HTR-8/SVneo (cell line): Measurements from ENCODE around the gene OMP.
"Not testable (repeated sequence)": the region's sequence is repeated elsewhere in the genome, so short reads cannot be mapped to it uniquely, and the experiment has no call there.

Experiments used
- DNase-seq: peaks from one replicate; pipeline ENCODE4 v3.0.0; 2011; ENCODE audit warnings: low spot score, mixed read lengths; ENCODE audit not compliant: insufficient read length
- FAIRE-seq: peaks from 2 replicates; lab custom pipeline; 2011; peaks lifted over from hg19 to GRCh38; lab: Jason Lieb, UNC

Gene OMP

GRCh38 chr11:77084581-77085191 lies 18.0 kb upstream of the OMP start:
- DNase-seq (no peak), FAIRE-seq (no peak)

GRCh38 chr11:77085652-77086051 lies 17.0 kb upstream of the OMP start:
- FAIRE-seq (no peak), DNase-seq (no peak)

GRCh38 chr11:77086521-77087472 lies 15.8 kb upstream of the OMP start:
- no peak for DNase-seq
- FAIRE-seq, result no peak

GRCh38 chr11:77087723-77088225 lies 14.9 kb upstream of the OMP start:
- FAIRE-seq (no peak), DNase-seq (no peak)

GRCh38 chr11:77088236-77089003 lies 14.2 kb upstream of the OMP start:
- DNase-seq (no peak), FAIRE-seq (no peak)

- FAIRE-seq, result no peak
- DNase-seq, result no peak
Observed at GRCh38 chr11:77089004-77089545, 13.6 kb upstream of the OMP start.

- DNase-seq (no peak), FAIRE-seq (no peak)
Observed at GRCh38 chr11:77090046-77090372, 12.6 kb upstream of the OMP start.

- FAIRE-seq, result no peak
- DNase-seq, result no peak
Observed at GRCh38 chr11:77090373-77091111, 12.1 kb upstream of the OMP start.

- peak; percentile 95 for FAIRE-seq
- DNase-seq, result peak; percentile 89
Observed at GRCh38 chr11:77091146-77091940, 11.3 kb upstream of the OMP start.

GRCh38 chr11:77092382-77092781 lies 10.3 kb upstream of the OMP start:
- DNase-seq (no peak), FAIRE-seq (no peak)

GRCh38 chr11:77093056-77093891 lies 9.4 kb upstream of the OMP start:
- FAIRE-seq (peak; percentile 20), DNase-seq (no peak)

GRCh38 chr11:77093987-77094840 lies 8.4 kb upstream of the OMP start:
- DNase-seq, result no peak

GRCh38 chr11:77094841-77095365 lies 7.7 kb upstream of the OMP start:
- FAIRE-seq, result no peak
- DNase-seq, result no peak

More at GRCh38 chr11:77093987-77094840, 8.4 kb upstream of the OMP start:
- no peak for FAIRE-seq

- FAIRE-seq (peak; percentile 67), DNase-seq (no peak)
Observed at GRCh38 chr11:77095551-77096490, 6.8 kb upstream of the OMP start.

GRCh38 chr11:77096591-77097019 lies 6.0 kb upstream of the OMP start:
- DNase-seq (no peak), FAIRE-seq (no peak)

GRCh38 chr11:77097180-77097579 lies 5.5 kb upstream of the OMP start:
- FAIRE-seq, DNase-seq: not testable (repeated sequence)
